ENCODE measurements around the gene TRMT6. TPM values are rescaled to one million over a fixed set of nuclear protein-coding genes. Genes with fewer than 3 reads are reported as not detected.
A peak's percentile ranks its signal among the peaks of the same experiment; 100 is the strongest.

The TRMT6 gene, protein sequence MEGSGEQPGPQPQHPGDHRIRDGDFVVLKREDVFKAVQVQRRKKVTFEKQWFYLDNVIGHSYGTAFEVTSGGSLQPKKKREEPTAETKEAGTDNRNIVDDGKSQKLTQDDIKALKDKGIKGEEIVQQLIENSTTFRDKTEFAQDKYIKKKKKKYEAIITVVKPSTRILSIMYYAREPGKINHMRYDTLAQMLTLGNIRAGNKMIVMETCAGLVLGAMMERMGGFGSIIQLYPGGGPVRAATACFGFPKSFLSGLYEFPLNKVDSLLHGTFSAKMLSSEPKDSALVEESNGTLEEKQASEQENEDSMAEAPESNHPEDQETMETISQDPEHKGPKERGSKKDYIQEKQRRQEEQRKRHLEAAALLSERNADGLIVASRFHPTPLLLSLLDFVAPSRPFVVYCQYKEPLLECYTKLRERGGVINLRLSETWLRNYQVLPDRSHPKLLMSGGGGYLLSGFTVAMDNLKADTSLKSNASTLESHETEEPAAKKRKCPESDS
- total RNA-seq (2014; rRNA removed; shearing (Covaris generic)), result 31.3 and 34.2 TPM in 2 replicates

DNA sequence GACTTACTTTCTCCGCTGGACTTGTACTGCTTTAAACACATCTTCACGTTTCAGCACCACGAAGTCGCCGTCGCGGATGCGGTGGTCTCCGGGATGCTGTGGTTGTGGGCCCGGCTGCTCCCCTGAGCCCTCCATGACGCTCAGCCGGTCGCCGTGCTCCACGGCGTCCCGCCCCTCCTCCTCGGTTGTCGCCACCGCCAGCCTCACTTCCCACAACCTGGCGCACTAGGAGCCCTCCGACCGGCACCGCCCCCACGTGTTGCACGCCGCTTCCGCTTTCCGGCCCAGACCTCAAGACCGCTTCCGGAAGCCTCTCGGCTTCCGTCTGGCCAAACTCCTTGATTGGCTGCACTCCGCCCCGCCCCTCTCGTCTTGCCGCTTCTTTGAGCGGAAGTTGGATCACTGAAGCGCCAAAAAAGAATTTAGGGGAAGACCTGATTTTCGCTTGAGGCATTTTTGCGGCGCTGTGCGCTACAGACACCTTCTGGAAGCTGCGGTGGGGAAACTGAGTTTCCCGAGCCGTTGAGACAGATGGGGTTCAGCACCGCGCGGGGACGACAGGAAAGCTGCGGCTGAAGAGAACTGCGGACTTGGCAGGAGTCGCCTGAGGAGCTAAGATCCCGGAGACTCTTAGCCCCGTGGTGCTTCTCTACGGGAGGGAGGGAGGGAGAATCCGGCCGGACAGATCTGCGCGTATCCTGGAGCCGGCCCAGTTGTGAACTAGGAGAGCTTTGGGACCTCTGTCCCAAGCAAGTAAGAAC lies at the start of gene TRMT6, which contains the start of gene MCM8:
TRMT6 (minus strand) TSS at position 263 of the 761 bp plus-strand sequence; CDS start at position 135, 128 bp downstream.
MCM8 (plus strand) TSS at position 382 of the 761 bp plus-strand sequence. CDS start 1,364 bp downstream, outside the sequence.
- DNase-seq (ENCODE audit: low read depth), result peak; percentile 99

DNA sequence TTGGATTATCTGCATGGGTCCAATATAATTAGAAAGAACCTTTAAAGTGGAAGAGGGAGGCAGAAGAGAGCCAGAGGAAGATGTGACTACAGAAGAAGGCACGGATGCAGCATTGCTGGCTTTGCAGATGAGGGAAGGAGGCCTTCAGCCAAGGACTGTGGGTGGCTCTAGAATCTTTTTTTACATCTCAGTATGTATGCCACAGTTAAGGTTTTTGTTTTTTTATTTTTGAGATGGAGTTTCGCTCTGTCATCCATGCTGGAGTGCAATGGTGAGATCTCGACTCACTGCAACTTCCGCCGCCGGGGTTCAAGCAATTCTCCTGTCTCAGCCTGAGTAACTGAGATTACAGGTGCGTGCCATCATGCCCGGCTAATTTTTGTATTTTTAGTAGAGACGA lies 49.5 kb upstream of the TRMT6 start:
- DNase-seq (ENCODE audit: low read depth), result no peak

DNA sequence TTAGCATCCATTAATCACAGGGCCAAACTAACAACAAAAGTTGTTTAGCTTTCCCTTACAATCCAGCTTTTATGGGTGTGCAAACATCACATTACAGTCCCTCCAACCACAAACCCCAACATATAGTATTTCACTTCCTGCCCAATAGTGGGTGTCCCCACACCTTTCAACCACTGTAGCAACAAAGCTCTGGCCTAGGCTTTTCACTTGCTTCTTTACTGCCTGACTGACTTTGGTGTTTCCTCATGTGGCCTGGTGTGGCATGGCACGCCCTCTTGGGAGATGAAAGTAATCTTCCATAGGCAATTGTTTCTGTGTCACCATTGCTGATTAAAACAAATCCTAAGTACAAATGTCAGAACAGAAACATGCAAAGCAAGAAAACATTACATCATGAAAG lies 46.4 kb upstream of the TRMT6 start:
- DNase-seq (ENCODE audit: low read depth), result peak; percentile 23

DNA sequence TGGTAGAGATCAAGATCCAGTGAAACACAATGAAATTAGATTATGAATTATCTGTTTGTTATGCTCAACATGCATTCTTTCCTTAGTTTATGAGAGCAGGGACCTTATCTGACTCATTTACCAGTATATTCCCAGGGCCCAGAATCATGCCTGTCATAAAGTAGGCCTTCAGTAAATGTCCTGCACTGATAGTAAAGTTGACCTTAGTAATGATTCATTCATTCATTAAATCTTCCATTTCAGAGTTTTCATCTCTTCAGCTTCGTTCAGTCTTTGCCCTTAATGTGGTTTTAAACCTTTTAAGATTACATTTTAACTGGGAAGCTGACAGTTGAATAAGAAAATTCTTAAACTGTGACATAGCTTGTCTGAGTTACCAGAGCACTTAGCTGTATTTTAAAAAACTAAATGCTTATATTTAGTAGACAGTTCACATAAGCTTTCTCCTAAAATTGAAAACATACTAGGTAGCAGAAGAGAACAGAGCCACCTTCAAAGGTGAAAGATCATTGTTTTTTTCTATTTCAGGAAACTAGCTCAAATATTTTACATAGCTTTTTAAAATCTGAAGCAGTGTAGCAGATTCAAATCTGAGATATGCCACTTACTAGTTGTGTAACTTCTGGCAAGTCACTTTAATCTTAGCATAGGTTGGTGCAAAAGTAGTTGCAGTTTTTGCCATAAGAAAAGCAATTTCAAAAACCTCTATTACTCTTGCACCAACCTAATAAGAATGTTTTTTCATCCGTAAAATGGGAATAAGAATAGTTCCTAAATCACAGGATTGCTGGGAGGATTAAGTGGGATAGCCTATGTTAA lies 41.5 kb upstream of the TRMT6 start:
- peak; percentile 78 for DNase-seq (ENCODE audit: low read depth)

DNA sequence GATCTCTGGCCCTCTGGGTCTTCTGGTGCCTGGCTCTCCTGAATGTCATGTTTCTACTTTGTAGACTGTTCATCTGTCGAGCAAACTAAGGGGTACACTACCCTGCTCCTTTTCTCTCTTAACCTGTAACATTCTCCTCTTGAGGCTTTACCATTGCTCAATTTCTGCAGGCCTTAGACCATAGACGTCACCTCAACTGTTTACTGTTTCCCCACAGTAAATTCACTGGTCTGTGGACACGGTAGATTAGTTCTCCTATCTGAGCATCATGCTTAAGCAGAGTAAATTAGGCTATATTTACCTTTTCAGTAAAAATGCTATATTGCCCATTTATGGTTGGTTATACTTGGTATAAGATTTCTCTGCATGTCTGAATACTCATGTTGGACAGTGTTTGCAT lies 40.6 kb upstream of the TRMT6 start:
- DNase-seq (ENCODE audit: low read depth), result no peak

DNA sequence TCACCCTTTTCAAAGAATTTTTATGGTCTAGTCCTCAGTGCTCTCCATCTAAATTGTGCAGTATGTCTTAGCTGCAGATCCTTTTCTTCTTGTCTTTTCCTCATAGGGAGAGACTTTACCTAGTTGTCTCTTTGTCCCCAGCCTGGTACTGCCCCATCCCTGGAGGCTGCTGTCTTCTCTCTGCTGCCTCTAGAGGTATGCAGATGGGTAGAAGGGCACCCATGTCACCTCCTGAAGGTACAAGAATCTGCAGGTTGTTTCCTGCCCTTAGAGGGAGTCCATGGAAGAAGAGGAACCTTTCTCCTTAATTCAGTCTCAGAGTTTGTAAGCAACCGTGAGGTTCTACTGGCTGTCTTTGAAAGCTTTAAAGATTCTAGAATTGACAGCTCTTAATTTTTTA lies 39.2 kb upstream of the TRMT6 start:
- DNase-seq (ENCODE audit: low read depth), result no peak

DNA sequence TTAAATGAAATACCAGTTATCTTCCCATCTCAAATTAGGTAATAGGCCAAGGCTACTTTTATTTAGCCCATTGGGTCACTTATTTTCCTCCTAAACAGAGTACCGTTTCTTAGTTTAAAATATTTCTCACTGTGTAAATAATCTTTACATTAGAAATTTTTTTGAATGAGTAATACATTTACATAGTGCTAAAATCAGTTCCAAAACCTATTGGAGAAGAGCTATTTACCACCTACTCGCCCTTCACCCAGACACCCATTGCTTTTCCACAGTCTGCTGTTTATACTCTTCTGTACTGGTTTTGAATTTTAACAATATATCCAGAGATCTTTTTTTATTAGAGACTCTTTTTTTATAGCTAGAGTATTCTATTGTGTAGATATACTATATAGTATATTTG lies 37.0 kb upstream of the TRMT6 start:
- DNase-seq (ENCODE audit: low read depth), result no peak

DNA sequence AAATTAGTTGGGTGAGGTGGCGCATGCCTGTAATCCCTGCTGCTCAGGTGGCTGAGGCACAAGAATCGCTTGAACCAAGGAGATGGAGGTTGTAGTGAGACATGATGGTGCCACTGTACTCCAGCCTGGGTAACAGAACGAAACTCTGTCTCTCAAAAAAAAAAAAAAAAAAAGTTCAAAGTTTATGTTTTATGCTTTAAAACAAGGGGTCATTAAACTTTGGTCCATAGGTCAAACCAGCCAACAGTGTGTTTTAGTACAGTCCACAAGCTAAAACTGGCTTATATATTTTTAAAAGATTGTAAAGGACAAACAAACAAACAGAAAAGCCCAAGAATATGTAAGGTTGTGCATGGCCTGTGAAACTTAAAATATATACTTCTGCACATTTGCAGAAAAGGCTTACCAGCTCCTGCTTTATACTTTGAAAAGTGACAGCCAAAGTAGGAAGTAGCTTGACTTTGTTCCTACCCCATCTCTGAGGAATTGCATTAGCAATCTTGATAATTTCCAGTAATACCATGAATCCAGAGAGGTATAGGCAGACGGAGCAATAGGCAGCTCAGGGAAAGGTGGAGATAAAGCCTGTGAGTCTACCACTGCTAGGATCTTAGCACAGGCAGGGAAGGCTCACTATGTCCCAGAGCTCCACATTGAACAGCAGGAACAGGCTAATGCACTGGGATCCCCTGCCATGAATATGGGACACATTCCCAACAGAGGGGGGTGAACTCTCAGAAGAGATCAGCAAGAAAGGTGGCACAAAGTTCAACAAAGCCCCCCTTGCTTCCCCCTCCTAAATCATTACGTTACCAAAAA lies 30.6 kb upstream of the TRMT6 start:
- no peak for DNase-seq (ENCODE audit: low read depth)

DNA sequence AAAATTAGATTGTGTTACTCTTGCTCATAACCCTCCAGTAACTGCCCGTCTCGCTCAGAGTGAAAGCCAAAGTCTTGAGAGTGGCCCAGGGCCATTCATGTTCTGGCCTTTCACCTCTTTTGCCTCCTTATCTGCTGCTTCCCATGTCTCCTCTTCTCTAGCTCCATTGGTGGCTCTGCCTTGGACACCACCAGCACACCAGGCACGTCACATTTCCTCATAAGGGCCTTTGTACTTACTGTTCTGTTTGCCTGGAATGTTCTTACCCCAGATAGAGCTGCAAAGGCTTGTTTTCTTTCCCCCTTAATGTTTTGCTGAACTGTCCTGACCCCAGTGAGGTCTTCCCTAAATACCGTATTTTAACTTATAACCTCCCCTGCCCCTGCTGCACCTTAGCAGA lies 29.5 kb upstream of the TRMT6 start:
- no peak for DNase-seq (ENCODE audit: low read depth)

DNA sequence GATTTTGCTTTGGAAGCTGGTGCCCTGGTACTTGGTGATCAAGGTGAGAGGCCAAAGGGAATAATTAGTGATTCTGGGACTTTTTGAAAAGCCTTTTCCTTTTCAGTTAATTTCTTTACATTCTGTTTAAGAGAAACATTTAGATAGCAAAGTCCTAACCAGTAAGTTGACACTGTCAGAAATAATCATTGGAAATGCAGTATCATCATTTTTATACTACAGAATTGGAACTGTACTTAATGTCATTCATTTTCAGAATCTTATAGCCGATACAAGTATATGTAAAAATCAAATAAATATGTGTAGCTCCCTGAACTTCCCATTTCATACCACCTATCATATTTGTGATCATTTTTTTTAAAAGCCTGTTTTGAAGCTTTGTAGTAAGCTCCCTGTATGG lies 27.6 kb upstream of the TRMT6 start:
- no peak for DNase-seq (ENCODE audit: low read depth)

DNA sequence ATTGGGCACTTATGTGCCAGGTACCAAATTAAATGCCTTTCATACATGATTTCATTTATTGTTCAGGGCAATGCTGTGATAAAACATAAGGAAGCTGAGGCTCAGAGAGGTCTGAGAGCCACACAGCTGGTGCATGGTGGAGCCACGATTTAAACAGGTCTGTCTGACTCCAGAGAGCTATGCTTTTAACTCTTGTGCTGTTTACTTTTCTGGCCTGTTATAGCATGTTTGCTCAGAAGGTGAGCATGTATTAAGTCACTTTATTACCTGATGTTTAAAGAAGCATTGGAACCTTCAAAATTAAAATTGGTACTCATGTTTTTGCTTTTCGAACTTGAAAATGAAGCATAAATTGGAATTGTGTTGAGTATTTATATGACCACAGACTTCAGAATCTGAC lies 26.9 kb upstream of the TRMT6 start:
- DNase-seq (ENCODE audit: low read depth), result no peak

DNA sequence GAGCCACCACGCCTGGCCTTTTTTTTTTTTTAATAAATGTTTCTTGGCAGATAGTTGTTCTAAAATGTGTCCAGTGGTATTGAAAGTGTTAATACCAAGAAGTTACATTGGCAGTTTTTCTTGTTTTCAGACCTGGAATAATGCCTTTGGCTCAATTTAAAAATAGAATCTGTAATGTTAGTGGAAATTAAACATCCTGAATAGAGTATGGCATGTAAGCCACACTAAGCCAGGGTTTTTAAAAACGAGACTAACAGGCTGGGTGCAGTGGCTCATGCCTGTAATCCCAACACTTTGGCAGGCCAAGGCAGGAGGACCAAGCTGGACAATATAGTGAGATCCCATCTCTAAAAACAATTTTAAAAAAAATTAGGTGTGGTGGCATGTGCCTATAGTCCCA lies 25.4 kb upstream of the TRMT6 start:
- no peak for DNase-seq (ENCODE audit: low read depth)

DNA sequence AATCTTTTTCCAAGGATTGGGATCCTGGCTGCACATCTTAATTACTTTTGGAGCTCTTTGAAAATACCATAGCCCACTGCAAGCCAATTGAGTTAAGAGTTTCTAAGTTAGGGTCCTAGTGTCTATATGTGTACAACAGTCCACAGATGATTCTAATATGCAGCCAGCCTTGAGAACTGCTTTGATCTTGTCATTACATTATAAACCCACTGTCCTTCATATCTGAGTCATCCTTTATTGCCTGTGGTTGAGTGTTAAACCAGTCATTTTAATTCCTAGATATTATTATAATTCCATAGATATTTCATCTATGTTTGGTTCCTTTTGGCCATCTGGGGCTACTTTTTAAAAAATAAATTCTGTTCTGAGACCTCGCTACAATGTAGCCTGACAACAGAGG lies 24.2 kb upstream of the TRMT6 start:
- peak; percentile 9 for DNase-seq (ENCODE audit: low read depth)

DNA sequence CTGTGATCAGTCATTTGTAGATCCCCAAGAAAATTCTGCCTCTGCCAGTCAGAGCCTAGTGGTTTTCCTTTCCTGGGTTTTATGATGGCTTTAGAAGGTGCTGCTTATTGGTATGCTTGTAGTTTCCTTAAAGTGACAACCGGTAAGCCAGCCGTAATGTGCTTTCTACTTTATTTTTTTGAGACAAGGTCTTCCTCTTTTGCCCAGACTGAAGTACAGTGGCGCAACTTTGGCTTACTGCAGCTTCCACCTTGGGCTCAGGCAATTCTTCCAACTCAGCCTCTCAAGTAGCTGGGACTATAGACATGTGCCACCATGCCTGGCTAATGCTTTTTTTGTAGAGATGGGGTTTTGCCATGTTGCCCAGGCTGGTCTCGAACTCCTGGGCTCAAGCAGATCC lies 23.6 kb upstream of the TRMT6 start:
- no peak for DNase-seq (ENCODE audit: low read depth)

DNA sequence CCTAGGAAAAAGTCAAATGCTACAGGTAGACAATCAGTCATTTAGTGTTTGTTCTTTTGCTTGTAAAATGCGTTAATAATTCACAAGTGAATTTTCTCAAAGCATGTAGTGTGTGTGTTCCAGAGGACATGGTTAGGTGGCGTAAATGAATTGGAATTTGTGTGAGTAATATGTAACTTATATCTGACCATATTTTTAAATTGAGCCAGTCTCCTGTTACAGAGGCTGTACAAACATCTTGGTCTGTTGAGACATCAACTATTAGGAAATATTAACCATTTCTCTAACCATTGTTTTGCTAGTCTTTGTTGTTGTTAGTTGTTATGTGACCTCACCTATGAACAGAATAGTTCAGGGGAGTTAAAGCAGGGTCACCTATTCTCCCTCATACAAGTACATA lies 22.8 kb upstream of the TRMT6 start:
- DNase-seq (ENCODE audit: low read depth), result no peak

DNA sequence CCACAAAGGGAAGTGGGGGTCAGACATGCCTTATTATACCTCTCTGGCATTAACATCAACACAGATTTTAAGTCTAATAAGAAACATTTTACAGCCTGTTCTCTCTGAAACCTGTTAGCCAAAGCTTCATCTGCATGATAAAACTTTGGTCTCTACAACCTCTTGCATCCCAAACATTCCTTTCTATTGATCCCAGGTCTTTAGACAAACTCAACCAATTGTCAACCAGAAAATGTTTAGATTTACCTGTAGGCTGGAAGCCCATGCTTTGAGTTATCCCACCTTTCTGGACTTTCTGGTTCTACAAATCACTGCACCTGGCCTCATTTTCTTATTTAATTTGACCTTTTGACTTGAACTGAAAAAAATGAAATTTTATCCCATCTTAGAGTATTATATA lies 20.9 kb upstream of the TRMT6 start:
- DNase-seq (ENCODE audit: low read depth), result no peak

DNA sequence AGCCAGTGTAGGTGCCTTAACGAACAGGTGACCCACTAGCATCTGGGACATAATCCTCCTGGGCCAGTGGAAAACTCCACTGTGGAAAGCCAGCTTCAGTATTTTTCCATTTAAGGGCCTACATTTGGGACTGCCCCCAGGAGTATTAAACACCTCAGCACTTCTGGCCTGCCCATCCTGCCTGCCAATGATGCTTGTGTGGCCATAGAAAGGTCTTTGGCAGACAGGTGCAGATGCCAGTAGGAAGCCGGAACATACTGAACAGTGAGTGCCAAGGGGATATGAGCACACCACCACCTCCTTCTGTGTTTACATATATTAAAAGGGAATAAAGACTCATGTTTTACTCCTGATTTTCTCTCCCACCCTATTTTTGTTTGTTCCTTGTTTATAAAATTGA lies 20.0 kb upstream of the TRMT6 start:
- DNase-seq (ENCODE audit: low read depth), result no peak

DNA sequence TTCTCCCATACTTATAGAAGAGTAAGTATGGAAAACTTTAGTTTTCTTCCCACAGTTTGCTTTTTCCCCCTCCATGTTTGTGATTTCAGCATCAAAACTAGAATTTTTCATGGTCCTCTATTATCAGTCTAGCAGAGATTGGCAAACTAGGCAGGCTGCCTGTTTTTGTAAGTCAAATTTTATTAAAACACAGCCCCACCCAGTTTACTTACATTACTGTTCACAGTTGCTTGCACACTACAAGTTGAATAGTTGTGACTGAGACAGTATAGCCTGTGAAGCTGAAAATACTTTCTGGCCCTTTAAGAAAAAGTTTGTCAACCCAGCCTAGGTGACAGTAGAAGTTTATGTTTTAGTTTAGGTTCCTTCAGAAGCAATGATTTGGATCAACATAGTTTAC lies 19.6 kb upstream of the TRMT6 start:
- DNase-seq (ENCODE audit: low read depth), result no peak

DNA sequence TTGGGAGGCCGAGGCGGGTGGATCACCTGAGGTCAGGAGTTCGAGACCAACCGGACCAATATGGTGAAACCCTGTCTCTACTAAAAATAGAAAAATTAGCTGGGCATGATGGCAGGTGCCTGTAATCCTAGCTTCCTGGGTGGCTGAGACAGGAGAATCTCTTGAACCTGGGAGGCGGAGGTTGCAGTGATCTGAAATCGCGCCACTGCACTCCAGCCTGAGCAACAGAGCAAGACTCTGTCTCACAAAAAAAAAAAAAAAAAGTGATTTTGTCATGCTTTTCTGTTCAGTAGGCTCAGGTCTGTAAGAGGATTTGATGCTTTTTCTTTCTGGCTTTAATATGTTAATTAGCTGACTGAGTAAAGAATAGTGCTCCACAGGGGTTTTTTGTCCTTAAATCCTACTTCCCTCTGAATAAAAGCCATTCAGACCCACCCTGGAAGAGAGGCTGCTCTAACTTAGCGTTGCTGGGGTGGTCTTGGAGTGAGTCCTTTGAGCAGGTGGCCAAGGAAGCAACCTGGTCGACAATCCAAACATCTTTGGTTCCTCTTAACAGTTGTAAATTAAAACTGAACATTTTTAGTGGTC lies 19.1 kb upstream of the TRMT6 start:
- DNase-seq (ENCODE audit: low read depth), result no peak

DNA sequence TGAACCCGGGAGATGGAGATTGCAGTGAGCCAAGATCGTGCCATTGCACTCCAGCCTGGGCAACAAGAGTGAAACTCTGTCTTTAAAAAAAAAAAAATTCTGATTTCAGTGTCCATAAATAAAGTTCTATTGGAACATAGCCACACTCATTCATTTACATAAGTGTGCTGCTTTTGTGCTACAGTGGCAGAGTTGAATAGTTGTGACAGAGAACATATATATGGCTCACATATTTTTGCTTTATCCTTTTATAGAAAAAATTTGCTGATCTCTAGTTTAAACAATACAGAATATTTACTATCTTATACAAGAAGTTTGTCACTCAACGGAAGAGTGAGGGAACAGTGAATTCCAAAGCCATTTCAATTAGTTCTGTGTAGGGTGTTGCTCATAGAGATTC lies 18.1 kb upstream of the TRMT6 start:
- DNase-seq (ENCODE audit: low read depth), result no peak

DNA sequence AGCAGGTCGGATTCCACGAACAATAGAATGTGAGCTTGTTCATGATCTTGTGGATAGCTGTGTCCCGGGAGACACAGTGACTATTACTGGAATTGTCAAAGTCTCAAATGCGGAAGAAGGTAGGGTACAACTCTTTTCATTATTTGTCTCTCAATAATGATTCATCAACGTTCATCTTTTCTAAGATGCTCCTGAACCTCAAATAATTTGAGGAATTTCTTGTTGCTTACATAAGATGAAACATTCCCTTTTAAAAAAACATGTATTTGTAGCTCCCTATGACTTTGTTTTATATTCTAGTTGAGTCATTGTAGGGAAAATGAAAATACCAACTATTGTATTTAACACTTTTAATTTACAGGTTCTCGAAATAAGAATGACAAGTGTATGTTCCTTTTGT lies 17.1 kb upstream of the TRMT6 start:
- DNase-seq (ENCODE audit: low read depth), result no peak

All from M059J (cell line).